Right lung (tissue), 5 donors: ENCODE results near the gene EEF1A2. TPM values are rescaled to one million over a fixed set of nuclear protein-coding genes. Genes with fewer than 3 reads are reported as not detected.
"Not testable (repeated sequence)": the region's sequence is repeated elsewhere in the genome, so short reads cannot be mapped to it uniquely, and the experiment has no call there.

Source experiments
- DNase-seq, 2 donors: peaks; one replicate each; pipeline ENCODE4 v3.0.0-alpha.2; 2013
- polyA plus RNA-seq, 5 donors: library from polyadenylated mRNA; unstranded; fragments of 120-200 nt; gene quantifications; one replicate each; pipeline versions ENCODE4 v1.2.1 to v1.2.3, GENCODE V29; 2013; ENCODE audit warnings: inconsistent platforms in 1 of 5, low replicate concordance in 1 of 5; ENCODE audit not compliant: insufficient read length in 5 of 5, insufficient read depth in 1 of 5

EEF1A2 gene
- polyA plus RNA-seq, 5 donors, result 0.36 to 38.6 (median 0.61) TPM

- DNase-seq, result peak; percentile 65 to 80
Measured at GRCh38 chr20:63520934-63521601, 22.2 kb upstream of the EEF1A2 start.

GRCh38 chr20:63520504-63520933 is 21.6 kb upstream of the EEF1A2 start, which contains the start of gene PPDPF:
PPDPF (plus strand) TSS chr20:63520765; CDS start chr20:63521309, 544 bp downstream.
- DNase-seq, result peak; percentile 87 to 91

- DNase-seq, result peak in 1 of 2 donors; percentile 50
Measured at GRCh38 chr20:63519668-63520503, 21.0 kb upstream of the EEF1A2 start.

GRCh38 chr20:63518946-63519667 is 20.2 kb upstream of the EEF1A2 start:
- DNase-seq, result no peak

- DNase-seq, result no peak
Measured at GRCh38 chr20:63518351-63518861, 19.5 kb upstream of the EEF1A2 start.

- DNase-seq, result no peak
Measured at GRCh38 chr20:63517376-63518309, 18.8 kb upstream of the EEF1A2 start.

- DNase-seq, result not testable (repeated sequence)
Measured at GRCh38 chr20:63514520-63514919, 15.6 kb upstream of the EEF1A2 start.

- DNase-seq, result no peak
Measured at GRCh38 chr20:63513207-63513606, 14.3 kb upstream of the EEF1A2 start.

GRCh38 chr20:63509088-63509564 is 10.2 kb upstream of the EEF1A2 start:
- no peak for DNase-seq

- DNase-seq, result no peak
Measured at GRCh38 chr20:63508072-63508768, 9.3 kb upstream of the EEF1A2 start.

GRCh38 chr20:63507083-63507743 is 8.3 kb upstream of the EEF1A2 start:
- no peak for DNase-seq

GRCh38 chr20:63505723-63506122 is 6.8 kb upstream of the EEF1A2 start:
- DNase-seq, result no peak

- no peak for DNase-seq
Measured at GRCh38 chr20:63505281-63505680, 6.4 kb upstream of the EEF1A2 start.

- no peak for DNase-seq
Measured at GRCh38 chr20:63504642-63505041, 5.8 kb upstream of the EEF1A2 start.

- no peak for DNase-seq
Measured at GRCh38 chr20:63503524-63503923, 4.6 kb upstream of the EEF1A2 start.

GRCh38 chr20:63502671-63503172 is 3.8 kb upstream of the EEF1A2 start:
- no peak for DNase-seq

- DNase-seq, result no peak
Measured at GRCh38 chr20:63501818-63502670, 3.2 kb upstream of the EEF1A2 start.
